GM23248 (cell line): Measurements from ENCODE around the gene MOGAT3. TPM values are rescaled to one million over a fixed set of nuclear protein-coding genes. Genes with fewer than 3 reads are reported as not detected.
A peak's percentile ranks its signal among the peaks of the same experiment; 100 is the strongest.

Experiments used
- DNase-seq: peaks from one replicate; pipeline ENCODE4 v3.0.0-alpha.2; 2015
- H2AFZ ChIP-seq: fragments of 200-600 bp; sonication (generic); 2 replicates; pipeline ENCODE4 v1.6.1; 2016; ENCODE audit warnings: antibody characterized with exemption
- H3F3A ChIP-seq: fragments of 200-600 bp; sonication (generic); 2 replicates; pipeline ENCODE4 v1.6.1; 2016; ENCODE audit warnings: mild to moderate bottlenecking, antibody characterized with exemption, mixed run types; ENCODE audit not compliant: insufficient read depth
- H3K27ac ChIP-seq: fragments of 200-600 bp; sonication (generic); 2 replicates; pipeline ENCODE4 v1.5.1; 2016; ENCODE audit warnings: mild to moderate bottlenecking
- H3K27me3 ChIP-seq: fragments of 200-600 bp; sonication (generic); replicated peaks from 2 replicates; pipeline ENCODE4 v1.6.1; 2016; ENCODE audit warnings: mild to moderate bottlenecking; ENCODE audit not compliant: insufficient read depth
- H3K36me3 ChIP-seq: fragments of 200-600 bp; sonication (generic); 2 replicates; pipeline ENCODE4 v1.6.1; 2016; ENCODE audit warnings: low read depth, mild to moderate bottlenecking
- H3K4me1 ChIP-seq: fragments of 200-600 bp; sonication (generic); 2 replicates; pipeline ENCODE4 v1.6.1; 2016; ENCODE audit warnings: mild to moderate bottlenecking; ENCODE audit not compliant: insufficient read depth
- H3K4me2 ChIP-seq: fragments of 200-600 bp; sonication (generic); one replicate; pipeline ENCODE4 v1.6.1; 2016; ENCODE audit warnings: mild to moderate bottlenecking; ENCODE audit not compliant: unreplicated experiment
- H3K4me3 ChIP-seq: fragments of 200-600 bp; sonication (generic); 2 replicates; pipeline ENCODE4 v1.5.1; 2016; ENCODE audit warnings: mild to moderate bottlenecking
- H3K79me2 ChIP-seq: fragments of 200-600 bp; sonication (generic); 2 replicates; pipeline ENCODE4 v1.6.1; 2016; ENCODE audit warnings: mild to moderate bottlenecking; ENCODE audit not compliant: insufficient read depth
- H3K9ac ChIP-seq: fragments of 200-600 bp; sonication (generic); 2 replicates; pipeline ENCODE4 v1.6.1; 2016; ENCODE audit warnings: mild to moderate bottlenecking
- H3K9me2 ChIP-seq: fragments of 200-600 bp; sonication (generic); 2 replicates; pipeline ENCODE4 v1.6.1; 2016; ENCODE audit warnings: mixed run types, mild to moderate bottlenecking, moderate library complexity; ENCODE audit not compliant: insufficient read depth
- H3K9me3 ChIP-seq: fragments of 200-600 bp; sonication (generic); one replicate; pipeline ENCODE4 v1.6.1; 2017; ENCODE audit warnings: low read depth
- H4K20me1 ChIP-seq: fragments of 200-600 bp; sonication (generic); 2 replicates; pipeline ENCODE4 v1.6.0; 2016; ENCODE audit not compliant: insufficient read depth
- EZH2 ChIP-seq: fragments of 200-600 bp; sonication (generic); IDR thresholded peaks from 2 replicates; pipeline ENCODE4 v1.6.1; 2018; ENCODE audit warnings: antibody characterized with exemption, mild to moderate bottlenecking; ENCODE audit not compliant: insufficient read depth, poor library complexity, severe bottlenecking
- EZH2phosphoT487 ChIP-seq: fragments of 200-600 bp; sonication (generic); IDR thresholded peaks from 2 replicates; pipeline ENCODE4 v1.6.1; 2018; ENCODE audit warnings: antibody characterized with exemption, moderate library complexity, mild to moderate bottlenecking, low read depth; ENCODE audit not compliant: insufficient read depth
- WGBS, 2 experiments: methylation state at CpG; one replicate each; pipeline ENCODE4 v1.1.6; 2015 to 2017; ENCODE audit warnings: low lambda C conversion rate in 2 of 2, low coverage in 1 of 2; ENCODE audit errors: missing lambda C conversion rate in 2 of 2; 5-methylcytosine and 5-hydroxymethylcytosine counted together
- in situ Hi-C: fragments of 300-500 bp; cut with MboI; formaldehyde crosslinking; loops from 2 replicates; pipeline ENCODE4 v1.15.0; 2020
- polyA plus RNA-seq: library from polyadenylated mRNA; unstranded; fragments of >200 nt; fragmentation: Nextera tagmentation; extraction: Ambion mirVana; gene quantifications from 2 replicates; pipeline ENCODE4 v1.2.1, GENCODE V29; 2016
- total RNA-seq: library from RNA; depleted of rRNA; stranded (reverse); fragments of >200 nt; shearing (Covaris generic); gene quantifications from 2 replicates; pipeline ENCODE4 v1.2.3, GENCODE V29; 2014

The MOGAT3 gene
- total and polyA plus RNA-seq, 2 experiments from 2014 or later, result not detected

DNA sequence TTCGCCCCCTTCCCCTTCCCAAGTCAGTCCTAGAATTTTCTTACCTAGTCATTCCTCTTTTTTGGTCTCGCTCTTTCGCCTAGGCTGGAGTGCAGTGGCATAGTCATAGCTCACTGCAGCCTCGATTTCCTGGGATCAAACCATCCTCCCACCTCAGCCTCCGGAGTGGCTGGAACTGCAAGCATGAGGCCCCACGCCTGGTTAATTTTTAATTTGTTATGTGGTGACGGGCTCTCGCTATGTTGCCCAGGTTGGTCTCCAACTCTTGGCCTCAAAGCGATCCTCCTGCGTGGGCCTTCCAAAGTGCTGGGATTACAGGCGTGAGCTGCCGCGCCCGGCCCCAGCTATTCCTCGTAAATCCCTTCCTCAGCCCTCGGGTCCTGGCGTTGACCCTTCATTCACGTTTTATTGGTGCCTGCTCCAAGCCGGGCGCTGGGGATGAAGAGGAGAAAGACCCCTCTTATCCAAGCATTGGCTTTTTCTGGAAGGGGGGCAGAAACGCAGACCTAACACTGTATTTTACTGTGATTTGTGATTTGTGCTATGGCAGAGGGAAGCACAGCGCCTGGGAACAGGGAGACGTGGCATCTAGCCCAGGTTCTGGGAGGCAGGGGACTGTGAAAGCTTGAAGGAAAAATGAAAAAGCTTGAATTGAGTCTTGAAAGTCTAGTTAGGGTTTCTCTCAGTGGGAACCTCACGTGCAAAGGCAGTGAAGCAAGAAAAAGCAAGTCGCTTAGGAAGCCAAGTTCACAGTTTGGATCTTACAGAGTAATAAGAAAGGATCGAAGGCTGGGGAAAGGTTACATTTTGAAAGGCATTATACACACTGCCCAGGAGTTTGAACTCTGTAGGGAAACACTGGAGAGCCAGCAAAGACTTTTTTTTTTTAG is 17.6 kb upstream of the MOGAT3 start:
- Histone ChIP-seq H3K4me3 (peak overlapping the region; percentile 95), H3K4me2 (peak overlapping the region; percentile 95), H2AFZ (peak overlapping the region; percentile 93), H3K27me3 (no peaks in the 10 kb centered on the region), H3K27ac (peak overlapping the region; percentile 94), H3K79me2 (peaks cover 83% of the 10 kb centered on the region), H4K20me1 (no peaks in the 10 kb centered on the region), H3K9me3 (no peaks in the 10 kb centered on the region), H3K9ac (peak overlapping the region; percentile 88), H3K9me2 (no peaks in the 10 kb centered on the region), H3K36me3 (peaks cover 23% of the 10 kb centered on the region; the same call in 1 of the 2 replicates), H3F3A (no peaks in the 10 kb centered on the region), H3K4me1 (peaks cover 21% of the 10 kb centered on the region)
- DNase-seq, result peak; percentile 66
- TF ChIP-seq EZH2 (no peak), EZH2phosphoT487 (no peak)
- WGBS, 2 experiments, result 1 to 2% methylated on average over 26 of the region's 26 CpGs
- in situ Hi-C loops, result no loop called here

- Histone ChIP-seq H3K27ac (peak within 1 kb of the TSS; percentile 94), H3F3A (no peaks in the 10 kb centered on the region), H3K79me2 (peaks cover 80% of the 10 kb centered on the region), H3K4me1 (peaks cover 21% of the 10 kb centered on the region), H3K4me2 (peak within 1 kb of the TSS; percentile 95), H3K36me3 (peaks cover 18% of the 10 kb centered on the region; the same call in 1 of the 2 replicates), H3K4me3 (peak within 1 kb of the TSS; percentile 95), H3K9ac (peak within 1 kb of the TSS; percentile 88), H3K27me3 (no peaks in the 10 kb centered on the region), H3K9me2 (no peaks in the 10 kb centered on the region), H3K9me3 (no peaks in the 10 kb centered on the region), H4K20me1 (no peaks in the 10 kb centered on the region), H2AFZ (peak within 1 kb of the TSS; percentile 93)
- in situ Hi-C loops, result no loop called here
- peak; percentile 100 for DNase-seq
- TF ChIP-seq EZH2phosphoT487 (no peak), EZH2 (no peak)
- 1% methylated on average over 22 to 55 of the region's 57 CpGs for WGBS, 2 experiments
These were observed 16.8 kb upstream of the MOGAT3 start, which contains the start of the genes PLOD3 and ZNHIT1 for GRCh38 chr7:101217388-101218235. PLOD3 (minus strand) TSS chr7:101217581; CDS start chr7:101217274, 307 bp downstream. ZNHIT1 (plus strand) TSS chr7:101218165; CDS start chr7:101218196, 31 bp downstream.

DNA sequence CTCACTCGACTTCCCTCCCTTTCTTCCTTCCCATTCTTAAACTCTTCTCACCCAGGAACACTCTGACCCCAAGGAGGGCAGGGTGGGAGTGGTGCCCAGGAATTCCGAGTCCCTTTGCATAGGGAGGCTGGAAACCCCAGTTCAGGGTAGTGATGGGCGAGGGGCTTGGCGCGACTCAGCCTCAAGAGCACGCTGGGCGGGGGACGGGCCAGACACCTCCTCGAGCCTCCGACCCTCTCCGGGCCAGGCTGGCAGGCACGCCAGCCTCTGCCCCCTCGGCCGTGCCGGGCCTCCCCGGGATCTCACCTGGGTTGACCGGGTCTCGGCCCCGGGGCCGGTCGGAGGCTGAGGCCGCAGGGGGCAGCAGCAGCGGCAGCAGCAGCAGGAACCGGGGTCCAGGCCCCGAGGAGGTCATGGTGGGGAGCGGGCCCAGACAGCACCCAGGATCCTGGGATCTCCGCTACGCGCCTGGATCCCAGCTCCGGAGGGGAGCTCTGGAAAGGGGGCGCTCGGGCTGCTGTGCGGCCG is 16.1 kb upstream of the MOGAT3 start:
- in situ Hi-C loops, result no loop called here
- DNase-seq, result no peak
- H3K9me2 ChIP-seq, result no peaks in the 10 kb centered on the region
- peak overlapping the region; percentile 93 for H3K4me2 ChIP-seq
- H3K36me3 ChIP-seq, result peaks cover 18% of the 10 kb centered on the region; the same call in 1 of the 2 replicates
- WGBS, 2 experiments, result 1 to 2% methylated on average over 22 to 31 of the region's 34 CpGs
- H4K20me1 ChIP-seq, result no peaks in the 10 kb centered on the region
- H2AFZ ChIP-seq, result peak overlapping the region; percentile 93
- peak overlapping the region; percentile 94 for H3K27ac ChIP-seq
- peak overlapping the region; percentile 88 for H3K9ac ChIP-seq
- no peaks in the 10 kb centered on the region for H3F3A ChIP-seq
- peaks cover 21% of the 10 kb centered on the region for H3K4me1 ChIP-seq
- H3K27me3 ChIP-seq, result no peaks in the 10 kb centered on the region
- no peak for TF ChIP-seq EZH2
- H3K9me3 ChIP-seq, result no peaks in the 10 kb centered on the region
- H3K79me2 ChIP-seq, result peaks cover 76% of the 10 kb centered on the region
- peak overlapping the region; percentile 95 for H3K4me3 ChIP-seq
